ENCODE results near the gene BTBD10.
"Not testable (repeated sequence)": the region's sequence is repeated elsewhere in the genome, so short reads cannot be mapped to it uniquely, and the experiment has no call there.

The BTBD10 gene

DNA sequence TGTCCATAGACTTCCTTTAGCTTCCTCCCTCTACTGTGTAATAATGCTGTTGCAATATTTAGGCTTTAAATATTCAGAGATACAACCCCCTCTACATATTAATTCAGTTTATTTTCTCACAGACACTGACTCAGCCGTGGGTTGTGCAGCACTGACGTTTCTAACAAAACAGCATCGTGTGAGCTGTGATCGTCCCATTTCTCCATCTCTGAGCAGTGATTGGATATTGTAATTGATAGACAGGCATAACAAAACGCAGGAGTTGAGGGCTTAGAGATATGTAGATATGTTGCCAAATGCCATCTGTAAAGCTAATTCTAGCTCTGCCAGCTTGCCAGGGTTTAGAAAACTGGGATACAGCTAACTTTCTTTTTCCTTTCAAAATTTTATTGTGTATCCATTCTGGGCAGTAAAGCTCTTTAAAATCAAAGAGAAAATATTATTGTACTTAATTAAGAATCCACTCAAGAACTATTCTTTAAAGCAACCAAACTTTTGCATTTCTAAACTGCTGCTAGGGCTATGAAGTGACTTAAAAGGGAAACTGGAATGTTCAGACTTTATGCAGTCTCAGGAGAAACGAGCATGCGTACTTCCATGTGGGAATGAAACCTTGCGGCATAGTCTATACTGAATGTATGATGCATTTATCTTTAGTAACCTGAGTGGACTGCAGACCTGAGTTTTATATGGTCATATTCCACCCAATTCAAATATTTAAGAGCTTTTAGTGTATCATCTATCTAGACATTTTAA lies 22.7 kb downstream of the BTBD10 start:
- no peaks in the 10 kb centered on the region for H3K9me3 ChIP-seq (ENCODE audit: insufficient read depth, low read length)
- peaks cover 13% of the 10 kb centered on the region for H3K36me3 ChIP-seq (ENCODE audit: low read length)
- no peak for TF ChIP-seq EZH2phosphoT487 (conservative IDR thresholded peaks at IDR 0.05; ENCODE audit: low read length)
- TF ChIP-seq, protein P1, sequence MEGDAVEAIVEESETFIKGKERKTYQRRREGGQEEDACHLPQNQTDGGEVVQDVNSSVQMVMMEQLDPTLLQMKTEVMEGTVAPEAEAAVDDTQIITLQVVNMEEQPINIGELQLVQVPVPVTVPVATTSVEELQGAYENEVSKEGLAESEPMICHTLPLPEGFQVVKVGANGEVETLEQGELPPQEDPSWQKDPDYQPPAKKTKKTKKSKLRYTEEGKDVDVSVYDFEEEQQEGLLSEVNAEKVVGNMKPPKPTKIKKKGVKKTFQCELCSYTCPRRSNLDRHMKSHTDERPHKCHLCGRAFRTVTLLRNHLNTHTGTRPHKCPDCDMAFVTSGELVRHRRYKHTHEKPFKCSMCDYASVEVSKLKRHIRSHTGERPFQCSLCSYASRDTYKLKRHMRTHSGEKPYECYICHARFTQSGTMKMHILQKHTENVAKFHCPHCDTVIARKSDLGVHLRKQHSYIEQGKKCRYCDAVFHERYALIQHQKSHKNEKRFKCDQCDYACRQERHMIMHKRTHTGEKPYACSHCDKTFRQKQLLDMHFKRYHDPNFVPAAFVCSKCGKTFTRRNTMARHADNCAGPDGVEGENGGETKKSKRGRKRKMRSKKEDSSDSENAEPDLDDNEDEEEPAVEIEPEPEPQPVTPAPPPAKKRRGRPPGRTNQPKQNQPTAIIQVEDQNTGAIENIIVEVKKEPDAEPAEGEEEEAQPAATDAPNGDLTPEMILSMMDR (IDR thresholded peaks at IDR 0.05; ENCODE audit: insufficient read depth, low read length, poor library complexity, severe bottlenecking) = no peak
- H3K9ac ChIP-seq (ENCODE audit: low read length) = no peak overlapping the region
- no peaks in the 10 kb centered on the region for H3K27me3 ChIP-seq (ENCODE audit: low read length)
- H3K4me3 ChIP-seq (ENCODE audit: insufficient read depth, low read length, poor library complexity, severe bottlenecking) = no peak overlapping the region
- H3K27ac ChIP-seq (ENCODE audit: low read depth, low read length) = no peak overlapping the region
- H3K79me2 ChIP-seq (ENCODE audit: insufficient read depth, low read length) = peaks cover 53% of the 10 kb centered on the region
- 0 out of 2 replicates have a peak, but pooled peaks cover 3% of the 10 kb centered on the region for H3F3A ChIP-seq (ENCODE audit: insufficient read depth)
- H3K4me2 ChIP-seq (ENCODE audit: low read depth, low read length, poor library complexity, severe bottlenecking) = no peak overlapping the region
- no peaks in the 10 kb centered on the region for H3K9me2 ChIP-seq (replicated peaks; ENCODE audit: insufficient read depth, low read length)
- H4K20me1 ChIP-seq (ENCODE audit: low read depth, low read length) = peaks cover 4% of the 10 kb centered on the region; the same call in 1 of the 2 replicates
- H2AFZ ChIP-seq (ENCODE audit: low read depth, low read length, severe bottlenecking) = no peak overlapping the region

DNA sequence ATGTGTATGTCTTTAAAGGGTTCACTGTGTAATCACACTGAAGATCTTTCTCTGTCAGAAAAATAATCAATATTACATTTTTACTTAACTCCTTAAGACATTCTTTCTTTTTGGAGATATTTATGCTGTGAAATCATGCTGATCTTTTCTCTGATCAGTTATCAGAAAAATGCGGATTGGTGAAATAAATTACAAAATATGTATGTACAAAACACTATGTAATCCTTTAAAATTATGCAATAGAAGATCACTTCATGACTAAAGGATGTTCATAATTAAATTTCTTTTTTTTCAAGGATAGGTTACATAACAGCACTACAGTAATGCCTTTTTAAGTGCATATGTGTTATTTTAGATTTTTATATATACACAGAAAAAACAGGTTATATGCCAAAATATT lies 24.7 kb downstream of the BTBD10 start:
- Histone ChIP-seq H3F3A (ENCODE audit: insufficient read depth) (no peaks in the 10 kb centered on the region), H2AFZ (ENCODE audit: low read depth, low read length, severe bottlenecking) (no peak overlapping the region), H3K27ac (ENCODE audit: low read depth, low read length) (no peak overlapping the region), H3K9ac (ENCODE audit: low read length) (no peak overlapping the region), H3K4me3 (ENCODE audit: insufficient read depth, low read length, poor library complexity, severe bottlenecking) (no peak overlapping the region), H3K36me3 (ENCODE audit: low read length) (peaks cover 8% of the 10 kb centered on the region; the same call in 1 of the 2 replicates), H3K4me2 (ENCODE audit: low read depth, low read length, poor library complexity, severe bottlenecking) (no peak overlapping the region), H3K79me2 (ENCODE audit: insufficient read depth, low read length) (peaks cover 45% of the 10 kb centered on the region), H4K20me1 (ENCODE audit: low read depth, low read length) (peaks cover 3% of the 10 kb centered on the region; the same call in 1 of the 2 replicates), H3K9me2 (replicated peaks; ENCODE audit: insufficient read depth, low read length) (no peaks in the 10 kb centered on the region), H3K27me3 (ENCODE audit: low read length) (no peaks in the 10 kb centered on the region), H3K9me3 (ENCODE audit: insufficient read depth, low read length) (no peaks in the 10 kb centered on the region)
- TF ChIP-seq EZH2phosphoT487 (conservative IDR thresholded peaks at IDR 0.05; ENCODE audit: low read length) = no peak
- TF ChIP-seq, protein P1 (IDR thresholded peaks at IDR 0.05; ENCODE audit: insufficient read depth, low read length, poor library complexity, severe bottlenecking) = no peak

- H3F3A ChIP-seq (ENCODE audit: insufficient read depth); H3K9me2 ChIP-seq (replicated peaks; ENCODE audit: insufficient read depth, low read length); H3K27me3 ChIP-seq (ENCODE audit: low read length); H3K27ac ChIP-seq (ENCODE audit: low read depth, low read length); H3K4me2 ChIP-seq (ENCODE audit: low read depth, low read length, poor library complexity, severe bottlenecking); H3K9ac ChIP-seq (ENCODE audit: low read length); H4K20me1 ChIP-seq (ENCODE audit: low read depth, low read length); H3K9me3 ChIP-seq (ENCODE audit: insufficient read depth, low read length); H3K4me3 ChIP-seq (ENCODE audit: insufficient read depth, low read length, poor library complexity, severe bottlenecking); H2AFZ ChIP-seq (ENCODE audit: low read depth, low read length, severe bottlenecking): not testable (repeated sequence)
- peaks cover 35% of the 10 kb centered on the region for H3K79me2 ChIP-seq (ENCODE audit: insufficient read depth, low read length)
- H3K36me3 ChIP-seq (ENCODE audit: low read length) = peaks cover 16% of the 10 kb centered on the region; the same call in 1 of the 2 replicates
These were observed 26.2 kb downstream of the BTBD10 start for GRCh38 chr11:13436836-13437235.
